Esophagus squamous epithelium (tissue), 5 donors: ENCODE data around the gene DTWD2. TPM values are rescaled to one million over a fixed set of nuclear protein-coding genes. Genes with fewer than 3 reads are reported as not detected.

ENCODE experiments used
- DNase-seq: peaks from one replicate; lab custom pipeline; 2025; lab: John Stamatoyannopoulos, UW
- H3K27ac ChIP-seq, 4 donors: fragments of 200-600 bp; sonication (generic); one replicate each; pipeline ENCODE4 v1.5.1; 2016 to 2019; ENCODE audit warnings: mild to moderate bottlenecking in 1 of 4
- H3K27me3 ChIP-seq, 4 donors: fragments of 200-600 bp; sonication (generic); 1 replicate in 3 of 4; 2 replicates in 1 of 4; pipeline versions ENCODE4 v1.5.1 to v1.6.0; 2017 to 2021; ENCODE audit warnings: antibody characterized with exemption in 1 of 4
- H3K36me3 ChIP-seq, 3 donors: fragments of 200-600 bp; sonication (generic); one replicate each; pipeline ENCODE4 v1.5.1; 2016 to 2019
- H3K4me1 ChIP-seq, 3 donors: fragments of 200-600 bp; sonication (generic); one replicate each; pipeline ENCODE4 v1.5.1; 2017 to 2019
- H3K4me3 ChIP-seq, 4 donors: fragments of 200-600 bp; sonication (generic); 1 replicate in 3 of 4; 2 replicates in 1 of 4; pipeline ENCODE4 v1.5.1; 2016 to 2019; ENCODE audit warnings: mild to moderate bottlenecking in 2 of 4, moderate library complexity in 1 of 4
- H3K9me3 ChIP-seq, 3 donors: fragments of 200-600 bp; sonication (generic); one replicate each; pipeline ENCODE4 v1.5.1; 2016 to 2019
- CTCF ChIP-seq, 6 experiments: fragments of 450-650 bp in 4 of 6; fragments of 200-600 bp in 2 of 6; sonication (generic) in 2 of 6; IDR thresholded peaks; one replicate each; pipeline ENCODE4 v1.5.1; 2016 to 2019; ENCODE audit warnings: antibody characterized with exemption in 6 of 6, mild to moderate bottlenecking in 4 of 6, moderate library complexity in 4 of 6
- POLR2A ChIP-seq, 4 donors: fragments of 450-650 bp; IDR thresholded peaks; one replicate each; pipeline ENCODE4 v1.6.1; 2017; ENCODE audit warnings: antibody characterized with exemption in 4 of 4, mild to moderate bottlenecking in 4 of 4, moderate library complexity in 3 of 4
- WGBS, 2 donors: methylation state at CpG; one replicate each; pipeline ENCODE4 v1.1.5; 2018; 5-methylcytosine and 5-hydroxymethylcytosine counted together
- intact Hi-C: fragments of 100-400 bp; cut with DNase I; formaldehyde crosslinking; loops from one replicate; pipeline ENCODE4 v1.15.0; 2022
- total RNA-seq, 4 donors: library from RNA; depleted of rRNA; stranded (reverse); fragments of >200 nt; gene quantifications; one replicate each; pipeline ENCODE4 v1.1.0, GENCODE V29; 2016
- donor health status: DM: yes; HTN: yes; CAD: no.

Gene DTWD2
- total RNA-seq, 4 donors from 2014 or later = 7.4 to 11.5 (median 9.9) TPM

GRCh38 chr5:118808441-118808840 is 179.9 kb downstream of the DTWD2 start:
- WGBS, 2 donors = 33 to 44% methylated on average over 2 of the region's 2 CpGs
- Histone ChIP-seq H3K27ac (no peak overlapping the region), H3K9me3 (no peaks in the 10 kb centered on the region), H3K36me3 (no peaks in the 10 kb centered on the region), H3K27me3 (no peaks in the 10 kb centered on the region), H3K4me3 (no peak overlapping the region), H3K4me1 (no peaks in the 10 kb centered on the region)
- intact Hi-C loops = no loop called here
- DNase-seq = no peak
- no peak for TF ChIP-seq CTCF (IDR thresholded peaks at IDR 0.05)
- TF ChIP-seq POLR2A (IDR thresholded peaks at IDR 0.05) = no peak

GRCh38 chr5:118806571-118806970 is 181.8 kb downstream of the DTWD2 start:
- H3K36me3 ChIP-seq = no peaks in the 10 kb centered on the region

GRCh38 chr5:118802335-118802734 is 186.0 kb downstream of the DTWD2 start:
- H3K4me3 ChIP-seq = no peak overlapping the region
- TF ChIP-seq CTCF (IDR thresholded peaks at IDR 0.05) (no peak), POLR2A (IDR thresholded peaks at IDR 0.05) (no peak)
- DNase-seq = no peak
- intact Hi-C loops = no loop called here
- no peaks in the 10 kb centered on the region for H3K4me1 ChIP-seq
- H3K9me3 ChIP-seq = no peaks in the 10 kb centered on the region
- no peaks in the 10 kb centered on the region for H3K36me3 ChIP-seq
- no peaks in the 10 kb centered on the region for H3K27me3 ChIP-seq
- WGBS, 2 donors = 82 to 83% methylated on average over 2 of the region's 2 CpGs
- no peak overlapping the region for H3K27ac ChIP-seq

More at GRCh38 chr5:118806571-118806970, 181.8 kb downstream of the DTWD2 start:
- 82% methylated on average over 4 of the region's 4 CpGs for WGBS, 2 donors
- no peaks in the 10 kb centered on the region for H3K4me1 ChIP-seq
- H3K9me3 ChIP-seq = no peaks in the 10 kb centered on the region
- H3K27ac ChIP-seq = no peak overlapping the region
- H3K4me3 ChIP-seq = no peak overlapping the region
- H3K27me3 ChIP-seq = no peaks in the 10 kb centered on the region
- TF ChIP-seq POLR2A (IDR thresholded peaks at IDR 0.05) (no peak), CTCF (IDR thresholded peaks at IDR 0.05) (no peak)
- DNase-seq = no peak
- intact Hi-C loops = no loop called here

- H3K27ac ChIP-seq = no peak overlapping the region
- no peaks in the 10 kb centered on the region for H3K36me3 ChIP-seq
- no peaks in the 10 kb centered on the region for H3K9me3 ChIP-seq
- H3K4me3 ChIP-seq = no peak overlapping the region
- no peak for TF ChIP-seq POLR2A (IDR thresholded peaks at IDR 0.05)
- intact Hi-C loops = no loop called here
- no peak for DNase-seq
- no peaks in the 10 kb centered on the region for H3K27me3 ChIP-seq
- 63 to 81% methylated on average over 2 to 3 of the region's 3 CpGs for WGBS, 2 donors
- H3K4me1 ChIP-seq = peaks cover 0 to 9% (median 0%) of the 10 kb centered on the region in 3 donors
These were observed 192.3 kb downstream of the DTWD2 start for GRCh38 chr5:118796081-118796480.

GRCh38 chr5:118794281-118794680 is 194.1 kb downstream of the DTWD2 start:
- intact Hi-C loops = no loop called here
- TF ChIP-seq POLR2A (IDR thresholded peaks at IDR 0.05) (no peak), CTCF (IDR thresholded peaks at IDR 0.05) (no peak)

GRCh38 chr5:118793652-118794051 is 194.7 kb downstream of the DTWD2 start:
- DNase-seq = no peak
- intact Hi-C loops = no loop called here
- WGBS, 2 donors = 19 to 62% methylated on average over 2 of the region's 2 CpGs
- Histone ChIP-seq H3K27me3 (no peaks in the 10 kb centered on the region), H3K4me3 (no peak overlapping the region), H3K4me1 (peaks cover 0 to 9% (median 0%) of the 10 kb centered on the region in 3 donors), H3K9me3 (no peaks in the 10 kb centered on the region), H3K27ac (no peak overlapping the region), H3K36me3 (no peaks in the 10 kb centered on the region)
- TF ChIP-seq CTCF (IDR thresholded peaks at IDR 0.05) = no peak

More at GRCh38 chr5:118794281-118794680, 194.1 kb downstream of the DTWD2 start:
- H3K9me3 ChIP-seq = no peaks in the 10 kb centered on the region
- 77 to 78% methylated on average over 3 of the region's 3 CpGs for WGBS, 2 donors
- peaks cover 0 to 9% (median 0%) of the 10 kb centered on the region in 3 donors for H3K4me1 ChIP-seq
- no peaks in the 10 kb centered on the region for H3K27me3 ChIP-seq
- no peaks in the 10 kb centered on the region for H3K36me3 ChIP-seq
- H3K4me3 ChIP-seq = no peak overlapping the region
- no peak for DNase-seq
- H3K27ac ChIP-seq = no peak overlapping the region
